Peyer's patch (tissue), 4 donors: ENCODE measurements around the gene TM6SF1. TPM values are rescaled to one million over a fixed set of nuclear protein-coding genes. Genes with fewer than 3 reads are reported as not detected.

ENCODE experiments used
- DNase-seq, 3 donors: peaks; one replicate each; pipeline ENCODE4 v3.0.0-alpha.2; 2017 to 2019
- H3K27ac ChIP-seq, 4 donors: fragments of 200-600 bp; sonication (generic); one replicate each; pipeline ENCODE4 v1.5.1; 2016 to 2019
- H3K27me3 ChIP-seq, 2 donors: fragments of 200-600 bp; sonication (generic); one replicate each; pipeline ENCODE4 v1.5.1; 2019
- H3K36me3 ChIP-seq, 3 donors: fragments of 200-600 bp; sonication (generic); one replicate each; pipeline ENCODE4 v1.5.1; 2016 to 2019
- H3K4me1 ChIP-seq, 4 donors: fragments of 200-600 bp; sonication (generic); one replicate each; pipeline ENCODE4 v1.5.1; 2016 to 2019
- H3K4me3 ChIP-seq, 4 donors: fragments of 200-600 bp; sonication (generic); 1 replicate in 3 of 4; 2 replicates in 1 of 4; pipeline ENCODE4 v1.5.1; 2016 to 2019; ENCODE audit warnings: mild to moderate bottlenecking in 1 of 4
- H3K9me3 ChIP-seq, 4 donors: fragments of 200-600 bp; sonication (generic); one replicate each; pipeline ENCODE4 v1.5.1; 2016 to 2019; ENCODE audit warnings: mild to moderate bottlenecking in 1 of 4
- CTCF ChIP-seq, 6 experiments: fragments of 450-650 bp in 4 of 6; fragments of 200-600 bp in 2 of 6; sonication (generic) in 1 of 6; IDR thresholded peaks; one replicate each; pipeline ENCODE4 v1.5.1; 2017 to 2019; ENCODE audit warnings: antibody characterized with exemption in 6 of 6, mild to moderate bottlenecking in 3 of 6, moderate library complexity in 1 of 6
- POLR2A ChIP-seq, 2 donors: fragments of 450-650 bp; IDR thresholded peaks; one replicate each; pipeline ENCODE4 v1.5.1; 2017; ENCODE audit warnings: antibody characterized with exemption in 2 of 2, mild to moderate bottlenecking in 2 of 2, moderate library complexity in 2 of 2
- small RNA-seq, 2 donors: library from RNA; depleted of rRNA; stranded (forward); fragments of <200 nt; gene quantifications; one replicate each; pipeline ENCODE3, GENCODE V24; 2016
- total RNA-seq, 4 donors: library from RNA; depleted of rRNA; stranded (reverse); fragments of >200 nt; gene quantifications; one replicate each; pipeline ENCODE4 v1.1.0, GENCODE V29; 2016

Gene TM6SF1
- total RNA-seq, 4 donors from 2014 or later, result 3.3 to 3.5 TPM; not detected in 2

- H3K27ac ChIP-seq, result no peak overlapping the region
- H3K27me3 ChIP-seq, result no peaks in the 10 kb centered on the region
- no peaks in the 10 kb centered on the region for H3K9me3 ChIP-seq
- DNase-seq, result no peak
- H3K4me3 ChIP-seq, result no peak overlapping the region
- no peaks in the 10 kb centered on the region for H3K4me1 ChIP-seq
- no peak for TF ChIP-seq POLR2A (IDR thresholded peaks at IDR 0.05)
- no peak for TF ChIP-seq CTCF (IDR thresholded peaks at IDR 0.05)
- H3K36me3 ChIP-seq, result no peaks in the 10 kb centered on the region
Observed at GRCh38 chr15:83185561-83185960, 78.1 kb downstream of the TM6SF1 start.

Small RNAs within 50 kb of the gene (small RNA-seq; reads per million reads assigned to genes)
- gene MIR4515, result 0 to 0.13 reads per million in 2 donors

Other genes with a start within 250 kb of the TM6SF1 start
- gene HOMER2, start 154.9 kb upstream of the TM6SF1 start, total RNA-seq, result 1 to 10 TPM; 2.2 to 4.3 (median 3.3) TPM
- gene RAMAC, start 121.4 kb upstream of the TM6SF1 start, total RNA-seq, result 10 to 100 TPM in 3 of 4 donors, 1 to 10 TPM in 1; 4.5 to 13.0 (median 10.9) TPM
- 10 to 100 TPM; 10.7 to 33.8 (median 19.9) TPM for gene C15orf40, start 96.0 kb upstream of the TM6SF1 start, total RNA-seq
- 10 to 100 TPM; 58.7 to 74.6 (median 68.9) TPM for gene BTBD1, start 40.4 kb upstream of the TM6SF1 start, total RNA-seq
- 10 to 100 TPM in 3 of 4 donors, 1 to 10 TPM in 1; 4.0 to 23.1 (median 14.2) TPM for gene HDGFL3, start 100.2 kb downstream of the TM6SF1 start, total RNA-seq
- not detected for gene BNC1, start 177.0 kb downstream of the TM6SF1 start, total RNA-seq